Body of pancreas (tissue), 4 donors: ENCODE results near the gene HORMAD2.

ENCODE experiments used
- POLR2A ChIP-seq, 3 donors: fragments of 450-650 bp; IDR thresholded peaks; one replicate each; pipeline ENCODE4 v1.6.1; 2016; ENCODE audit warnings: antibody characterized with exemption in 3 of 3, mild to moderate bottlenecking in 2 of 3
- TF ChIP-seq, protein P1 (sequence below), 7 experiments: fragments of 450-650 bp in 4 of 7; fragments of 200-600 bp in 3 of 7; sonication (generic) in 3 of 7; IDR thresholded peaks; one replicate each; pipeline ENCODE4 v1.5.1; 2016 to 2019; ENCODE audit warnings: antibody characterized with exemption in 7 of 7

GRCh38 chr22:30171008-30171407 lies 90.7 kb downstream of the HORMAD2 start:
- TF ChIP-seq, protein P1, sequence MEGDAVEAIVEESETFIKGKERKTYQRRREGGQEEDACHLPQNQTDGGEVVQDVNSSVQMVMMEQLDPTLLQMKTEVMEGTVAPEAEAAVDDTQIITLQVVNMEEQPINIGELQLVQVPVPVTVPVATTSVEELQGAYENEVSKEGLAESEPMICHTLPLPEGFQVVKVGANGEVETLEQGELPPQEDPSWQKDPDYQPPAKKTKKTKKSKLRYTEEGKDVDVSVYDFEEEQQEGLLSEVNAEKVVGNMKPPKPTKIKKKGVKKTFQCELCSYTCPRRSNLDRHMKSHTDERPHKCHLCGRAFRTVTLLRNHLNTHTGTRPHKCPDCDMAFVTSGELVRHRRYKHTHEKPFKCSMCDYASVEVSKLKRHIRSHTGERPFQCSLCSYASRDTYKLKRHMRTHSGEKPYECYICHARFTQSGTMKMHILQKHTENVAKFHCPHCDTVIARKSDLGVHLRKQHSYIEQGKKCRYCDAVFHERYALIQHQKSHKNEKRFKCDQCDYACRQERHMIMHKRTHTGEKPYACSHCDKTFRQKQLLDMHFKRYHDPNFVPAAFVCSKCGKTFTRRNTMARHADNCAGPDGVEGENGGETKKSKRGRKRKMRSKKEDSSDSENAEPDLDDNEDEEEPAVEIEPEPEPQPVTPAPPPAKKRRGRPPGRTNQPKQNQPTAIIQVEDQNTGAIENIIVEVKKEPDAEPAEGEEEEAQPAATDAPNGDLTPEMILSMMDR (IDR thresholded peaks at IDR 0.05), result no peak
- TF ChIP-seq POLR2A (IDR thresholded peaks at IDR 0.05), result no peak
